Stimulated activated CD4-positive, alpha-beta T cell treated with anti-CD3 and anti-CD28 coated beads, Interleukin-12 subunit alpha, Interleukin-12 subunit beta, amount 100 ng/mL, for 4 hours (primary cell): Measurements from ENCODE around the gene GNG7.

Experiments
- DNase-seq: peaks from one replicate; pipeline ENCODE4 v3.0.0-alpha.2; 2020

Gene GNG7

DNA sequence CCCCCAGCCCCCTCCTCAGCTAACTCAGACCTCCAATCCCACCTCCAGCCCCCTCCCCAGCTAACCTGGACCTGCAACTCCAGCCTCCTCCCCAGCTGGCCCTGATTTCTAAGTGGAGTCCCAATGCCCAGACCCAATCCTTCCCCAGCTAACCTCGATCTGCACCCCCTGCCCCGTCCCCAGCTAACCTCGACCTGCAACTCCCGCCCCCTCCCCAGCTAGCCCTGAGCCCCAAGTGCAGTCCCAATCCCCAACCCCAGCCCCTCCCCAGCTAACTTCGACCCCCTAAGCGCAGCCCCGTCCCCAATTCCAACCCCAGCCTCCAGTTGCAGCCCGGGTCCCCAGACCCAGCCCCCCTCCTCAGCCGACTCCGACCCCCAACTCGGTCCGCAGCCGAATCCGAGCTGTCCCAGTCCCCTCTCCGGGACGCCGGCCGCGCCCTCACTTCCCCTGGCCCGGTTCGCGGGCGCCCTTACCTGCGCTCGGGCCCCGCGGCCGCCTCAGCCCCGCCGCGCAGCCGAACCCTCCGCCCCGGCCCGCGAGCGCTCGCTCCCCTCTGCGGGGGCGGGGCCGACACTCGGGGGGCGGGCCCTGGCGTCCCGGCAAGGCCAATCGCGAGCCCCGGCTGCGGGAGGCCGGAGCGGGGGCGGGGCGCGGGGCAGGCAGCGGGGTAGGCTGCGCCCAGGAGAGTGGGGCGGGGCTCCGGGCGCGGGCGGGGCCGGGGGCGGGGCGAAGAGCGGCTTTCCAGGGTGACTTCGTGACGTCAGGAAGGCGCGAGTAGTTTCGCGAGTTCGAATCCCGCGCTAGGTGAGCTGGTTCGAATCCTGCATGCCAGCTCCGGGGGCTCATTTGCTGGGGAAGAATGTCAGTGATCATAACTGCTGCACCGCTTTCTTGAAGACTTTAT lies at the start of gene GNG7:
TSS of gene GNG7 (minus strand) at position 525 of the 907 bp plus-strand sequence. CDS start 182,006 bp downstream, outside the sequence.
- peak; percentile 99 for DNase-seq

DNA sequence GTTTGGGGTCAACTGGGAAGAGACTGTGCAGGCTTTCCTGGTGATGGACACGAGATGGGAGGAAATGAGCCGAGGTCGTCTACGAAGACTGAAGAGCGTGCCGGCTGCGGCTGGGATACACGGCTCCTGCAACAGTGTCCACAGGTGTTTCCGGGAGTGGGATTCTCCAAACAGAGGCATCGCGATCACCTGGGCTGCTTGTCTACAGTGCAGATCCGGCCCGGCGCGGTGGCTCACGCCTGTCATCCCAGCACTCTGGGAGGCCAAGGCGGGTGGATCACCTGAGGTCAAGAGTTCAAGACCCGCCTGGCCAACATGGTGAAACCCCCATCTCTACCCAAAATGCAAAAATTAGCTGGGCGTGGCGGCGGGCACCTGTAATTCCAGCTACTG lies 48.9 kb upstream of the GNG7 start:
- no peak for DNase-seq

GRCh38 chr19:2750808-2751437 lies 48.4 kb upstream of the GNG7 start:
- DNase-seq: no peak

DNA sequence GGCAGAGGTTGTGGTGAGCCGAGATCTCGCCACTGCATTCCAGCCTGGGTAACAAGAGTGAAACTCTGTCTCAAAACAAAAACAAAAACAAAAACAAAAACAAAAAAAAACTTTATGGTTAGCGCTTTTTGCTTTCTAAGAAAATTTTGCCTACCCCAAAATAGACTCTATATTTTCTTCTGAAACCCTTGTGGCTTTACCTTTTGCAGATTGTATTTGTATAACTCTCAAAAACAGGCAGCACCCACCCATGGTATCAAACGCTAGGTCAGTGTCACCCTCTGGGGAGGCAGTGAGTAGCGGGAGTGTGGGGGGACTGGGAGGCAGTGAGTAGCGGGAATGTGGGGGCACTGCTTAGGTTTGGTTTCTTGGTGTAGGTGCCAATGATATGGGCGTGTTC lies 44.9 kb upstream of the GNG7 start:
- DNase-seq: no peak

DNA sequence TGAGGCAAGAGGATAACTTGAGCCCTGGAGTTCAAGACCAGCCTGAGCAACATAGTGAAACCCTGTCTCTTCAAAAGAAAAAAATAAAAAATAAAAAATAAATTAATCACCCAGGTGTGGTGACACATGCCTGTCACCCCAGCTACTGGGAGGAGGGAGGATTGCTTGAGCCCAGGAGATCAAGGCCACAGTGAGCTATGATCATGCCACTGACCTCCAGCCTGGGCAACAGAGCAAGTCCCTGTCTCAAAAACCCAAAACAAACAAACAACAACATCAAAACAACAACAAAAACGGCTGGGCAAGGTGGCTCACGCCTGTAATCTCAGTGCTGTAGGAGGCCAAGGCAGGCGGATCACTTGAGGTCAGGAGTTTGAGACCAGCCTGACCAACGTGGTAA lies 41.6 kb upstream of the GNG7 start:
- DNase-seq: no peak

GRCh38 chr19:2743099-2743498 lies 40.6 kb upstream of the GNG7 start:
- no peak for DNase-seq

DNA sequence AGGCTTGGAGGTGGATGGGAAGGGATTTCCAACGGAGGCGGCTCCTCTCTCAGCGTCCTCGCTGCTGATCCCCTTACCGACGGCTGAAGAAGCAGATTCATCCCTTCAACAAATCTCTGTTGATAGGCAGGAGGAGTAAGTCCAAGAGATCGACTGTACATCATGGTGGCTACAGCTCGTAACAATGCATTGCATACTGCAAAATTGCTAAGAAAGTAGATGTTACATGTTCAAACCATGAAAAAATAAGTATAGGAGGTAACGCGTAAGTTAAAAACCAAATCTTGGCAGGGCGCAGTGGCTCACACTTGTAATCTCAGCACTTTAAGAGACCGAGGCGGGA lies 37.8 kb upstream of the GNG7 start:
- no peak for DNase-seq

GRCh38 chr19:2739602-2740313 lies 37.3 kb upstream of the GNG7 start, which contains the start of gene SLC39A3:
Gene SLC39A3, minus strand, starts transcription at chr19:2740017. Its CDS starts 2,760 bp downstream, at chr19:2737257.
- peak; percentile 99 for DNase-seq

GRCh38 chr19:2736550-2737190 lies 34.2 kb upstream of the GNG7 start:
- DNase-seq: no peak

GRCh38 chr19:2735374-2735773 lies 32.9 kb upstream of the GNG7 start:
- no peak for DNase-seq

DNA sequence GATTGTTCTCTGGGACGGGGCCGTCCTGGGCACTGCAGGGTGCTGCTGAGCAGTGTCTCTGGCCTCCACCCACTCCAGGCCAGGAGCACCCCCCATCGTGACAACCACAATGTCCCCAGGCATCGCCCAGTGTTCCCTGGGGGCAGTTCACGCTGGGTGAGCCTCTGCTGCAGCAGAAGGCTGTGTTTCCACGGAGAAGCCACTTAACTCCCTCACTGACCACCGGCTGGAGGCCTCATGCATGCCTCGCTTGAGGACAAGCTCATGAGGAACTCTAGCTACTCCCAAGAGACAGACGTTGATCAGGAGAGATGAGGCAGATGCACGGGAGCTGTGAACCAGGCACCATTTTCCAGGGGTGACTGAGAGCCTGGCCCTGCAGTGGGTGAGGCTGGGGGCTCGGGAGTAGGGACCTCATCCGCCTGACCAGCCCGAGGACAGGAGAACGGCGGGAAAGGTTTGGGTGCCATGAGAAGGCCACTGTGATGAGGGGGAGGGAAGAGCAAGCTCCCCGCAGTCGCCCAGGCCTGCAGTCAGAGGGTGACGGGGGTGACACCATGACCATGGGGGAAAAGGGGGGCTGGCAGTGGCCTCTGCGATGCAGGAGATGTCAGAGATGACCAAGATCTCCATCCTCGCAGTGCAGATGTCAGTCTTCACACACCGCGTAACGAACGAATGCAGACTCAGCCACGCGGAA lies 32.2 kb upstream of the GNG7 start:
- no peak for DNase-seq

GRCh38 chr19:2733930-2734588 lies 31.6 kb upstream of the GNG7 start:
- DNase-seq: no peak

- DNase-seq: no peak
Measured at GRCh38 chr19:2732883-2733282, 30.4 kb upstream of the GNG7 start.

- DNase-seq: no peak
Measured at GRCh38 chr19:2732157-2732725, 29.7 kb upstream of the GNG7 start.

DNA sequence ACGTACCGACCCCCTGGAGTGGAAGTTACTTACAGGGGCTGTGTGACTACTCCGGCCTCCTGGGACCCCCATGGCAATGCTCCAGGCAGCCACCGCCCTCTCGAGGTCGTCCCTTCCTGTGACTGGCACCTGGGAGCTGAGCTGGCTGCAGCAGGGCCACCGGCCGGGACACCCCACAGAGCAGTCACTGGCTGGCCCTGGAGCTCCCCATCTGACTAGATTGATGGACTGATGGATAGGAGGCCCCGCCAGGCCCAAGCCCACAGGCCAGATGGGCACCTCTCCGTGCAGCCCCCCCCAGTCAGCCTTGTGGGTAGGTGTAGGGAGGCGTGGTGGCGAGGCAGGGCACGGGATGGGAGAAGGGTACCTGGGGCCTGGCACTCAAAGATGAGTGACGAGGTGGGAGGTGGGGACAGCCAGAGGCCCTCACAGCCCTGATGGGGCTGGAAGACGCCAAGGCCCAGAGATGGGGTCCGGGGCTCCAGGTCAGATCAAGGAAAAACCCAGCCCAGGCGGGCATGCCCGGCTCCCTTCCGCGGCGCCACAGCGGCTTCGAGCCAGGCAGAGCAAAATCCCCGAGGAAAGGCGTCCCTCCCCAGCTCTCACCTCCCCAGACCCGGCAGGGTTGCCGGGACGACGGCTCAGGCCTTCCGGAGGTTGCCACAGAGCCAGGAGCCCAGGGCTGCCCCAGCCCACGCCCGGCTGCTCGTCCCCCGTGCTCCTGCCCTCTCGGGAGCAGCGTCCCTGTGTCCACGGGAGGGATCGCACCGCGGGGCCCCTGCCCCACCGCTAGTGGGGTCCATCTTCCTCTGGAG lies 28.9 kb upstream of the GNG7 start:
- DNase-seq: no peak

DNA sequence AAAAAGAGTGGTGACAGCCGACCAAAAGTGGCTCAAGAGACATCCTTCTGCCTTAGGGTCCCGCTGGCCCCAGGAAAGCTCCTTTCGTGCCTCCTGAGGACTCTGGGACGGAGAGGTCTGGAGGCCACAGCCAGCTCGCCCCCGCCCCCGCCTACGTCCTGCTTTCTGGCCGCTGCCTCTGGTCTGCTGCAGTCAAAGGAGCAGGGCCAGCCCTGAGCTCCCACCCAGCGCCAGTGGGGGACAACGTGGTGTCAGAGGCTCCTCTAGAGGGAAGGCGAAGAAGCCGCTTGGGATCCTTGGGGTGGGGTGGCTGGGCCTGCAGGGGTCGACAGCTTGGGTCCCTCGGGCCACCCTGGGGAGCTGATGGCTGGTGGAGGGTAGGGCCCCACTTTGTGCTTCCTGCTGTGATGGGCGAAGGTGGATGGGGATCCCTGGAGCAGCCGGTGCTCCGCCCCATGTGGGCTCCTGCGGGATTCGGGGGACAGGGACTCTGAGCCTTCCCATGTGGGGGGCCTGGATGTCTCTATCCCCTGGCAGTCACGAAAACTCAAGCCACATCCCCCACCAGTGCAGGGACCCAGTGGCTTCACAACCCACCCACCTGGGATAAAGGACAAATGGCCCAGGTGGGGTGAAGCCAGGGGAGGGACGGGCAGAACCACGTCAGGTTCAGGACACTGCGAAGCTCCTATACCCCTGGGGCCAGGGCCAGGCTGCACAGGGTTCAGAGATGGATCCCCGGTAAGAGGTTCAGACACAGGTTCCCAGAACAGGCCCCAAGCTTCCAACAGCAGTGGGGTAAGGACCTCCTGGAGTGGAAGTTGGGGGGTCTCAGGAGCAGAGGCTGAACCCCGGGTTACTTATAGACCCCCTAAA lies 27.7 kb upstream of the GNG7 start:
- DNase-seq: no peak

DNA sequence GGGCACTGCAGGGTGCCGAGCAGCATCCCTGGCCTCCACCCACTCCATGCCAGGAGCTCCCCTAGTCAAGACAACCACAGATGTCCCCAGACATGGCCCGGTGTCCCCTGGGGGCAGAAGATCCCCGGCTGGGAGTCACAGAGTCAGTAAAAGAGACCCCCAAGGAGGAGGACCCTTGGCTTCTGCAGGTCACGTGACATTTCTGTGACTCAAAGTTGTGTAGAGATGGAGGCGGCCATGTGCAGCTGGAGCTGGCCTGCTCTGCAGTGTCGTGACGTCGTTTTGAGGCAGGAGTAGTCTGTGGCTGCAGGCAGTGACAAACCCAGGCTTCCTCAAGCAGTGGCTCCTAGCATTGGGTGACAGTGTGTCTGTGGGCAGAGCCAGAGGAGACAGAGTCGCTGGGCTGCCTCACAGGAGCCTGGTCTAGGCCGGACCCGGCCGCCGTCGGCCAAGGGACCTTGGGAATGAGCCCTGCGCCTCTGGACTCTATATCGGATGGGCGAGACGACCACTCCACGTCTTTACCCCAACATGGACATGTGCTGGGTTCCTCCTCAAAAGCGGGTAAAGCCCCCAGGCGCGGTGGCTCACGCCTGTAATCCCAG lies 26.4 kb upstream of the GNG7 start:
- DNase-seq: no peak

DNA sequence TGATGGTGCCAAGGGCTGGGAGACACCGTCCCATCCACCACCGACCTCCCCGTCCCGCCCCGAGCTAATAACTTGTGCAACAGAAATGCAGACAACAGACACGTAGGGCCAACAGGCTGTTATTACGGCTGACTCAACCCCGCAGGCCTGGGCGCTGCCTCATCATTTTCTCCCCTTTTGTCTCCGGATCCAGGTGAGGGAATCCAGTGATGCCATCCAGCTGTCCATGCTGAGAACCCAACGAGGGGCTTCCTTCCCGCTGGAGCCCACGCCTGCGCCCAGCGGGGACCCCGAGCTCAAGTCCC lies 25.1 kb upstream of the GNG7 start:
- no peak for DNase-seq

- DNase-seq: no peak
Measured at GRCh38 chr19:2726904-2727639, 24.6 kb upstream of the GNG7 start.
